ENCODE results near the gene NMB. TPM values are rescaled to one million over a fixed set of nuclear protein-coding genes. Genes with fewer than 3 reads are reported as not detected.
"Not testable (repeated sequence)": the region's sequence is repeated elsewhere in the genome, so short reads cannot be mapped to it uniquely, and the experiment has no call there.

NMB gene
- total RNA-seq, 1 experiment from 2014 or later: 11.5 TPM

DNA sequence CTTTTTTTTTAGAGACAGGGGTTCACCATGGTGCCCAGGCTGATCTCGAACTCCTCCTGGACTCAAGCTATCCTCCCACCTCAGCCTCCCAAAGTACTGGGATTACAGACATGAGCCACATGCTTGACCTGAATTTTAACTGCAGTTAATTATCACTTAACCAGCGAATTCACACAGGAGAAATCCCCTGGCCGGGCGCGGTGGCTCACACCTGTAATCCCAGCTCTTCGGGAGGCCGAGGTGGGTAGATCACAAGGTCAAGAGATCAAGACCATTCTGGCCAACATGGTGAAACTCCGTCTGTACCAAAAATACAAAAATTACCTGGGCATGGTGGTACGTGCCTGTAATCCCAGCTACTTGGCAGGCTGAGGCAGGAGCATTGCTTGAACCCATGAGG lies 16.1 kb downstream of the NMB start:
- H3K27me3 Mint-ChIP-seq (ENCODE audit: low read depth); H2BK20ac ChIP-seq (ENCODE audit: low read depth, low read length, poor library complexity, severe bottlenecking); H3K4me2 ChIP-seq (ENCODE audit: insufficient read depth, insufficient read length, low read length); H3K4me1 Mint-ChIP-seq; H4K20me1 ChIP-seq (ENCODE audit: control insufficient read depth, insufficient read depth, insufficient read length); H3K56ac ChIP-seq (ENCODE audit: insufficient read length, low read depth, low read length); H3K4ac ChIP-seq (ENCODE audit: low read depth, low read length); H4K91ac ChIP-seq (ENCODE audit: insufficient read length, low read depth, low read length); H4K5ac ChIP-seq (ENCODE audit: insufficient read length, low read depth, low read length); H3T11ph ChIP-seq (ENCODE audit: low read length); H3K4me1 ChIP-seq (ENCODE audit: insufficient read depth, low read length); H3K9me3 ChIP-seq (ENCODE audit: control insufficient read depth, low read depth, low read length); H2AFZ ChIP-seq (ENCODE audit: low read length); H3K9me3 Mint-ChIP-seq; H4K8ac ChIP-seq (replicated peaks; ENCODE audit: insufficient read length, low read depth, low read length); H3K79me1 ChIP-seq (ENCODE audit: insufficient read depth, low read depth, low read length, poor library complexity, severe bottlenecking); H2BK15ac ChIP-seq (ENCODE audit: low read depth, low read length); H3K4me3 Mint-ChIP-seq; H2BK12ac ChIP-seq (ENCODE audit: insufficient read length, low read depth, low read length); H3K27me3 ChIP-seq (ENCODE audit: insufficient read depth, low read length); H3K27ac ChIP-seq (ENCODE audit: insufficient read length, low read depth, low read length); H3K18ac ChIP-seq (ENCODE audit: insufficient read length, low read depth, low read length); H3K23ac ChIP-seq (ENCODE audit: insufficient read length, low read depth, low read length); H3K27ac Mint-ChIP-seq; H3K9ac ChIP-seq (ENCODE audit: extremely low read depth, insufficient read length, low read length); H3K14ac ChIP-seq (ENCODE audit: insufficient read depth, low read length); H3K79me2 ChIP-seq (ENCODE audit: insufficient read depth, low read length); H2AK5ac ChIP-seq (ENCODE audit: insufficient read length, low read length); H2BK120ac ChIP-seq (ENCODE audit: low read depth, low read length, poor library complexity, severe bottlenecking); H2BK5ac ChIP-seq (ENCODE audit: insufficient read length, low read length); H3K23me2 ChIP-seq (ENCODE audit: insufficient read length, low read depth, low read length, poor library complexity, severe bottlenecking); DNase-seq: not testable (repeated sequence)
- no CpG with 5 or more reads among the region's 9 CpGs for WGBS (ENCODE audit: extremely low coverage, insufficient read length, low lambda C conversion rate)
- peaks cover 30 to 72% (median 52%) of the 10 kb centered on the region in 3 experiments; a peak in 6 of 7 replicates for H3K36me3 Mint-ChIP-seq (ENCODE audit: insufficient read depth in 1 of 3, low read depth in 3 of 3)

Measured in H9 (cell line).